Sigmoid colon (tissue), 4 donors: ENCODE results near the gene PJA2.

Experiments
- CTCF ChIP-seq, 4 experiments: fragments of 450-650 bp in 3 of 4; fragments of 200-600 bp in 1 of 4; IDR thresholded peaks; one replicate each; pipeline ENCODE4 v1.5.1; 2016 to 2019; ENCODE audit warnings: antibody characterized with exemption in 4 of 4, mild to moderate bottlenecking in 3 of 4, moderate library complexity in 2 of 4
- POLR2A ChIP-seq, 2 donors: fragments of 450-650 bp; IDR thresholded peaks; one replicate each; pipeline ENCODE4 v1.6.1; 2016; ENCODE audit warnings: antibody characterized with exemption in 2 of 2, mild to moderate bottlenecking in 2 of 2, moderate library complexity in 2 of 2
- POLR2AphosphoS5 ChIP-seq, 4 donors: sonication (generic); formaldehyde crosslinking; IDR thresholded peaks; one replicate each; pipeline ENCODE4 v1.6.1; 2017; ENCODE audit warnings: antibody characterized with exemption in 4 of 4

DNA sequence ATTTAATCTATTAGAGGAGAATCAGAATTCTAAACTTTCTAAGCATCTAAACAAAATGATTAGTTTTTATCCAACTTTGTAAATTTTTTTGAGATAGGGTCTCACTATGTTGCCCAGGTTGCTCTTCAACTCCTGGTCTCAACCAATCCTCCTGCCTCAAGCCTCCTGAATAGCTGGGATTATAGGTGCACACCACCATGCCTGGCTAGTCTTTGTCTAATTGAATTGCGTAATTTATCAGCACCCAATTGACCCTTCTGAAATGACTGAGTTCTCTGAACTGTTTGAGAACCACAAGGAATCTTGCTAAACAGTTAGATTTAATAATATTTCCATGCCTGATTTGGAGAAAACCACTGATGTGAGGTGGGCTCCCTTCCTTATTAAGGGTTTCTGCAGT, 75.7 kb downstream of the PJA2 start:
- TF ChIP-seq CTCF (IDR thresholded peaks at IDR 0.05): no peak
- no peak for TF ChIP-seq POLR2A (IDR thresholded peaks at IDR 0.05)
- TF ChIP-seq POLR2AphosphoS5 (IDR thresholded peaks at IDR 0.05): no peak
